ENCODE results near the gene SGPL1.

Gene SGPL1

GRCh38 chr10:70891627-70892026 lies 75.9 kb downstream of the SGPL1 start:
- H3K4me3 ChIP-seq (ENCODE audit: low read depth, low read length) = no peak overlapping the region
- no peak for TF ChIP-seq CTCF (IDR thresholded peaks at IDR 0.05; ENCODE audit: borderline replicate concordance, insufficient read depth, low read depth, low read length)

- TF ChIP-seq CTCF (IDR thresholded peaks at IDR 0.05; ENCODE audit: borderline replicate concordance, insufficient read depth, low read depth, low read length) = no peak
Observed at GRCh38 chr10:70892631-70893030, 76.9 kb downstream of the SGPL1 start.

GRCh38 chr10:70893227-70894006 lies 77.7 kb downstream of the SGPL1 start:
- no peak overlapping the region for H3K4me3 ChIP-seq (ENCODE audit: low read depth, low read length)
- TF ChIP-seq CTCF (IDR thresholded peaks at IDR 0.05; ENCODE audit: borderline replicate concordance, insufficient read depth, low read depth, low read length) = peak; percentile 19; the same call in 1 of the 2 replicates

More at GRCh38 chr10:70892631-70893030, 76.9 kb downstream of the SGPL1 start:
- no peak overlapping the region for H3K4me3 ChIP-seq (ENCODE audit: low read depth, low read length)

GRCh38 chr10:70894416-70894815 lies 78.7 kb downstream of the SGPL1 start:
- no peak for TF ChIP-seq CTCF (IDR thresholded peaks at IDR 0.05; ENCODE audit: borderline replicate concordance, insufficient read depth, low read depth, low read length)
- no peak overlapping the region for H3K4me3 ChIP-seq (ENCODE audit: low read depth, low read length)

- H3K4me3 ChIP-seq (ENCODE audit: low read depth, low read length) = no peak overlapping the region
- TF ChIP-seq CTCF (IDR thresholded peaks at IDR 0.05; ENCODE audit: borderline replicate concordance, insufficient read depth, low read depth, low read length) = no peak
Observed at GRCh38 chr10:70896551-70896950, 80.8 kb downstream of the SGPL1 start.

- H3K4me3 ChIP-seq (ENCODE audit: low read depth, low read length) = no peak overlapping the region
- no peak for TF ChIP-seq CTCF (IDR thresholded peaks at IDR 0.05; ENCODE audit: borderline replicate concordance, insufficient read depth, low read depth, low read length)
Observed at GRCh38 chr10:70898687-70899086, 82.9 kb downstream of the SGPL1 start.

GRCh38 chr10:70899096-70899495 lies 83.3 kb downstream of the SGPL1 start:
- TF ChIP-seq CTCF (IDR thresholded peaks at IDR 0.05; ENCODE audit: borderline replicate concordance, insufficient read depth, low read depth, low read length) = no peak

More at GRCh38 chr10:70899096-70899495, 83.3 kb downstream of the SGPL1 start:
- no peak overlapping the region for H3K4me3 ChIP-seq (ENCODE audit: low read depth, low read length)
